Sigmoid colon (tissue), 4 donors: ENCODE data around the gene UGT1A7.

ENCODE experiments used
- CTCF ChIP-seq, 4 experiments: fragments of 450-650 bp in 3 of 4; fragments of 200-600 bp in 1 of 4; IDR thresholded peaks; one replicate each; pipeline ENCODE4 v1.5.1; 2016 to 2019; ENCODE audit warnings: antibody characterized with exemption in 4 of 4, mild to moderate bottlenecking in 3 of 4, moderate library complexity in 2 of 4
- EP300 ChIP-seq, 4 donors: sonication (generic); formaldehyde crosslinking; IDR thresholded peaks; one replicate each; pipeline ENCODE4 v1.6.1; 2017; ENCODE audit warnings: antibody characterized with exemption in 4 of 4

- no peak for TF ChIP-seq CTCF (IDR thresholded peaks at IDR 0.05)
- TF ChIP-seq EP300 (IDR thresholded peaks at IDR 0.05), result no peak
Observed at GRCh38 chr2:233672886-233673285, 8.8 kb upstream of the UGT1A7 start.
